ENCODE measurements around the gene PTPRR.
"Not testable (repeated sequence)": the region's sequence is repeated elsewhere in the genome, so short reads cannot be mapped to it uniquely, and the experiment has no call there.

The PTPRR gene

GRCh38 chr12:70747445-70748260 is 172.9 kb downstream of the PTPRR start:
- DNase-seq (ENCODE audit: low read depth), result no peak

DNA sequence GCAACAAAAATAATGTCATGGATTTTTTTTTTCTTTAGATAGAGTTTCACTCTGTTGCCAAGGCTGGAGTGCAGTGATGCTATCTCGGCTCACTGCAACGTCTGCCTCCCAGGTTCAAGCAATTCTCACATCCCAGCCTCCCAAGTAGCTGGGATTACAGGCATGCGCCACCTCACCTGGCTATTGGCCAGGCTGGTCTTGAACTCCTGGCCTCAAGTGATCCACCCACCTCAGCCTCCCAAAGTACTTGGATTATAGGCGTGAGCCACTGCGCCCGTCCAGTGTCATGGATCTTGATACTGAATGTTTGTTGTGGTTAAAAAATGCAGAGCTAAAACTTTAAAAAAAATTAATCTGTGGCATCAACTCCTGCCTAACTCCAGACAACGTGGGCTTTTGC is 175.5 kb downstream of the PTPRR start:
- DNase-seq (ENCODE audit: low read depth), result no peak

- no peak for DNase-seq (ENCODE audit: low read depth)
Observed at GRCh38 chr12:70744178-70744577, 176.4 kb downstream of the PTPRR start.

DNA sequence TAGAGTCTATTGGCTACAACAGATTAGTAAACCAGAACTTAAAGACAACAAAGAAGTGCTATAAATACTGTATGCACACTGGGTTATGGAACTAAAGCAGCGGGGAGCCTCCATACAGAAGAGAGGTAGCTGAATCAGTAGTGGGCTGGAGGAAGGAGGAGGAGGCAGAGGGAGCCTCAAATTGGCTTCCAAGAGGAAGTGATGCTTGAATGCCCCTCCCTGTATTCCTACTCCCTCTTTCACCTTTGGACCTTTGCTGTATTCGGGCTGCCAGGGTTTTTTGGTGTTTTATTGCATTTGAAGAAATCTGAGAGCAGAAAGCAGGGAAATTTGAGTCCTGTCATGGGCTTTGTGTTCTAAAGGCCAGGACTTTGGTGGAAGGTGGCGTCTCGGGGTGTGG is 179.3 kb downstream of the PTPRR start:
- DNase-seq (ENCODE audit: low read depth), result no peak

DNA sequence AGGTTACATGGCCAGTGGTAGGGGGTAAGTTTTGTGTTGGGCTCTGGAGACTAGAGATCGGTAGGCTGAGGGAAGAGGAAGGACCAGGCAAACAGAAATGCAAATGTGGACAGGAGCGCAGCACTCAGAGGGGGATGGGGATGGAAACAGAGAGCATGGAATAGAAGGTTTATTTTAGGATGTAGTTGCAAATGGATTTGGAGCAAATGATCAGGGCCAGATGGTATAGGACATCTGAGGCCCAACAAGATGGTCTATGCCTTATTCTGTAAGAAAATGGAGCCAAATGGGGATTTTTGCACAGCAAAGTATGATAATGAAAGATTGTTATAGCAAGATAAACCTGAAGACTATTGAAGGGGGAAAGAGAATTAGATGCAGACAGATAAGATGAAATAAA is 180.8 kb downstream of the PTPRR start:
- DNase-seq (ENCODE audit: low read depth), result no peak

DNA sequence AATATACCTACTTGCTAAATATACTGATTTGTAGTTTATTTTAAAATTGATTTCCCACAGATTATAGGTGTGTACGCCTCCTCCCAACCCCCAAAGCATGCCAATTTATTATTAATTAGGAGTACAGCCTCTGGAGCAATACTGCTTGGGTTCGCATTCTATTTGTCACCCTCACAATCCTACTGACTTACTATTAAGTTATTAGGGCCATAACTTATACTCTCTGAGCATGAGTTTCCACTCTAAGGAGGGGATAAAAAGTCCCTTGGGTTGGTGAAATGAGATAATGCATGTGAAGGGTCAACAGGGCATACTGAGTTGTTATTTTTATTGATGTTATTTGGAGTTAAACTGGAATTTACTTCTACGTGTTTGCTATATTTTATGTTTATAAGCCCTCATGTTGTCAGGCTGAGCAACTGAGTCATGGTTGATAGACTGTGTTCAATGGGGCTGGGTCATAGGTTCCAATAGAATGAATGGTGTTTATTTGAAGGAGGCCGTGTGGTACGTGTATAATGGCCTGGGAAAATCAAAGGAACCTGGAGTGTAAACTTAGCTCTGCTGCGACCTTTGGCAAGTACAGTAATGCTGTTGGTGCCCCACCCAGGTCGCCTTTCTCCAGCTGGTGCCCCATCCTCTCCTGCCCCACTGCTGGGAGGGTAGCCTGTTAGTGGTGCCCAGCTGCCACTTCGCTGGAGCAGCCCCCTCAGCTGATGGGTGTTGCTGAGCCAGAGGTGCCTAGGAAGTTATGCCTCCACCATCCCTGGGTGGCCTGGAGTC is 184.0 kb downstream of the PTPRR start:
- no peak for DNase-seq (ENCODE audit: low read depth)

- not testable (repeated sequence) for DNase-seq (ENCODE audit: low read depth)
Observed at GRCh38 chr12:70735197-70735596, 185.3 kb downstream of the PTPRR start.

GRCh38 chr12:70733385-70733784 is 187.2 kb downstream of the PTPRR start:
- no peak for DNase-seq (ENCODE audit: low read depth)

DNA sequence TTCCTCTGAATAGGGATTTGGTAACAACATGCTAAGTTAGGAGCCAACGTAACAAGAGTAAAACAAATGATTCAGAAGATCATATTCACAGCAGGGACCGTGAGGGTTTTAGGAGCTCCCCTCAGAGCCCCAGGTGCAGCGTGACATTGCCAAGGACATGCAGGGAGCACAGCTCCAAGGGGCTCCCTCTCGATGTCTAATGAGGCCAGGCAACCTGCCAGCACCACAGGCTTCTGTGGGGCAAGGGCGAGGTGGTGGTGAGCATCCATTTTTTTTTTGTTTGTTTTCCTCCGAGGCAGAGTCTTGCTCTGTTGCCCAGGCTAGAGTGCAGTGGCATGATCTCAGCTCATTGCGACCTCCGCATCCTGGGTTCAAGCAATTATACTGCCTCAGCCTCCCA is 188.3 kb downstream of the PTPRR start:
- DNase-seq (ENCODE audit: low read depth), result no peak

- no peak for DNase-seq (ENCODE audit: low read depth)
Observed at GRCh38 chr12:70730675-70731180, 189.8 kb downstream of the PTPRR start.

GRCh38 chr12:70724444-70724843 is 196.1 kb downstream of the PTPRR start:
- no peak for DNase-seq (ENCODE audit: low read depth)

GRCh38 chr12:70722584-70723343 is 197.8 kb downstream of the PTPRR start:
- no peak for DNase-seq (ENCODE audit: low read depth)

DNA sequence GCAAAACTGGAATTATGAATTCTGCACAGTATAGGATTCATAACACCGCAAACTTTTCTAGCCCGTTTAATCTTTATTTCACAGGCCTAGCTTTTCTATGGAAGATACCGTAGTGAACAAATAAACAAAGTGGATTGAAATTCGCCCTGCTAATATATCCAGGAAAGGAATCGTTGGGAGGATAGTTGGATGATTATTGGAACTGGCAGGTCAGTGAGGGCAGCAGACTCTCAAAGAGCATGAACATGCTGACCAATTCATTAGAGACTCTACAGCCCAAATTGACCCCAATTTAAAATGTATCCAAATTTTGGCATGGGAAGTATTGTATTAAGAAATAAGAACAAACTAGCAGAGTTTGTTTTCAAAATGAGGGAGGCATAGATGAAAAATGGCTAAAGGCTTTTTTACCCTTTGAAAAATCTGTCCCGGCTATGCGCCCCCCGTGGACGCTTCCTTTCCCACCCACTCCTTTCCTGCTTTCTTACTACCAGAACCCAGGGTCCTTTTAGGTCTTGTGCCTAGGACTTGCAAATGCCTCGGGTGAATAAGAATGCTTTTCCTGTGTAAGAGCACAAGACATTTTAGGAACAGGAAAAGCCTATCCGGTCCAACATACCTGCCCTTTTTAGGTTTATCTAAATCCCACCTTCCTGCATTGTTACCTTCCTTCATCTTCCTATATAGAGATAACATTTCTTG is 198.7 kb downstream of the PTPRR start:
- DNase-seq (ENCODE audit: low read depth), result no peak

GRCh38 chr12:70721216-70721615 is 199.3 kb downstream of the PTPRR start:
- DNase-seq (ENCODE audit: low read depth), result no peak

DNA sequence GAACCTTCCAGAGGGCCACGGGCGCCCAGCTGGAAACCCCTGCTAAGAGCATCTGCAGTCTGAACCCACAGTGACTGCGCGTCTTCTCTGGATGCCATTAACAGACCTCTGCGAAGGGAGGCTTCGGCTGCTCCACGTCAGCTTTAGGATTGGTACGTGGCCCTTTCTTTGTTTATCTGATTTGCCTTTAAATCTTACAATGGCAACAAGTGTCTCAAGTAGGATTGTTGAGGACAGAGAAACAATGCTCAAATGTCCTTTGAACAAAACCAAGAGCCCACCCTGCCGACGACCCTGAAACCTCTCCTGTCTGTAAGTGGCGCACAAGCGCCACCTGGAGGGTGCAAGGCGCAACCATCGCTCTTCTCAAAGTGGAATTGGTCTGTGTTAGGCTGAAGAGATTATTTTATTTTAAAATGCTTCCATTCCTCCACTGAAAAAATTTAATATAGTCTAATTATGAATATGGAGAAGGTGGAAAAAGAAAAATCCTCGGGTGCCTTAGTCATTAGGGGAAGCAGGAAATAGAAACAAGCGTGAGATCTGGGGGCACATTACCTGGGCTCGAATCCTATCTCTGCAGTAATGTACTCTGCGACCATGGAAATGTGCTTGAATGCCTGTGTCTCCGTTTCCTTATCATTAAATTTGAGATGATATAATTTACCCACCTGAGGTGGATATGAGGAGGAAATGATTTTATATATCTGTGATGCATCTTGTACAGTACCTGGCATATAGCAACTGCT is 200.7 kb downstream of the PTPRR start:
- no peak for DNase-seq (ENCODE audit: low read depth)

DNA sequence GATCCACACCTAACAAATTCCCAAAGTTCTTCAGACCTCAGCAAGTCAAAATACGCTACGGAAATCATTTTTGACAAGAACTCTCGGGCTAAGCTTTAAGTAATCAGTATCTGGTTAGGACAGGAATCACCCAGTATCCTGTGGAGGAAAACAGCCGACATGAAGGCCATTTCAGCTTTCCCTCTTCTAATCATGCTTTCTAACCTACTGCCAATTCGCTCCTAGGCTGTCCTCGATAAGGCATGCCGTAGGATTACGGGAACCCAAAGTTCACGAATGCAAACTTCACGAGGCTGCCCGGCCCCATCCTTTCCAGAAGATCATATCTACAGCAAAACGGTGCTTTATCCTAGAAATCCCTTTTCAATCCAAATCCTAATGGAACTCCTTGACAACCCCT is 201.5 kb downstream of the PTPRR start:
- DNase-seq (ENCODE audit: low read depth), result no peak

DNA sequence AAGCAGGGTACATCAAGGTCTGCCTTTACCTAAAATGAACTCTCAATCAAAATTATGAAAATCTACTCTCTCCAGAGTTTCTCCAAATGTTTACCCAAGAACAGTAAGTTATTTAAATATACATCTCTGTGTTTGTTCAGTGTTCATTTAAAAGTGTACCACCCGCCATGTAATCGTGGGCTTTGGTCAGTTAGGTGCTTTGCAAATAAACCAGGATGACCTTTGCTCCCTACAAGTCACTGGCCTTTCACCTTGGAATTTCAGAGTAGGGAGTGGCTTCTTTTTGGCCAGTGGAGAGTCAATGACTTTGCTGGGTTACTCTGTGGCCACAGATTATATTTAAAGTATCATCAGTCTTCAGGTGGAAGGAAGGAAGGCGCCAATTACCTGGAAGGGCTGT is 208.7 kb downstream of the PTPRR start:
- DNase-seq (ENCODE audit: low read depth), result no peak

- no peak for DNase-seq (ENCODE audit: low read depth)
Observed at GRCh38 chr12:70709022-70709421, 211.5 kb downstream of the PTPRR start.

DNA sequence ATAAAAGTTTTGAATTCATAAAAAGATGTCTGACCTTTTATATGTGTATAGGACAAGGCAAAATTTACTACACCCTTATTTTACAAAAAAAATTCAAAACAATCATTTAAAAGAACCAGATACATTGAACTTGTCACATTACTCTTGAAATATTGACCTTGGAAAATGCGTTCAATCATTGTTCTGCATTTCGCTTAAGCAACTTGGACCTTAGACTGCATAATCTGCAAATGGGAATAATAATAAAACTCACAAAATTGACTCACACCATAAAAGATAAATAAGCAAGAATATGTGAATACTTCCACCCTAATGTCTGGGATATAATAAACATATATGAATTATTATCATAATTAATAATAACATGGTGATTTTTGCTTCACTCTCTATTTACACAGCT is 213.9 kb downstream of the PTPRR start:
- DNase-seq (ENCODE audit: low read depth), result no peak

- DNase-seq (ENCODE audit: low read depth), result no peak
Observed at GRCh38 chr12:70698345-70698744, 222.2 kb downstream of the PTPRR start.

DNA sequence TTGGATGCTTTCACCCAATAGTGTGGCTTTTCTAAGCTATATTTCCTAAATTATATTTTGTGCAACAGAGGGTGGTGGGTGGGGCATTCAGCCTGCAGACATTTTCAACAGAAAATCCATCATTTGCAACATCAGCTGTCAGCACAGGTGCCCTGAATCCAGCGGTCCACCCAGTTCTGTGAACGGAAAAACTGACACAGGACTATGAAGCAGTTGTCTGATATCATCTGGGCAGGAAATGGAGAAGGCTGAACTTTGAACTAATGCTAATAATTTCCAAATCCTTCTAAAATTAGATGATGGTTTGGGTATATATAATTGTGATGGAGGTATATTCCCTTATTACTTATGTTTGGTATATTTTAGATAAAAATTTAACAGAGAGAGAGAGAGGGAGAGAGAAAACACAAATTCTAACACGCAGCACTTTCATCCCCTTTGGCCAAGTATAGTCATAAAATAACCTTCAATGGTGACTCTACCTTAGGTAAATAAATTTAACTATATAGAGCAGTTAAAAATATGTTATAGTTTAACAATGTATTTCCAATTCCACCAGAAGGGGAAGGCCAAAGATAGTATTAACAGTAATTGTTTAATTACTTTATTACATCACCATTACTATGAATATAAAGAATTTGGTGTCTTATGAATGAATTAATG is 225.0 kb downstream of the PTPRR start:
- no peak for DNase-seq (ENCODE audit: low read depth)
